ENCODE results near the gene ROR2. TPM values are rescaled to one million over a fixed set of nuclear protein-coding genes. Genes with fewer than 3 reads are reported as not detected.

The ROR2 gene
- total and polyA plus RNA-seq, 2 of the 8 experiments (the other 6 are each of a cell fraction or from before 2014, with no cell fraction given), result 2.7 to 4.3 TPM

DNA sequence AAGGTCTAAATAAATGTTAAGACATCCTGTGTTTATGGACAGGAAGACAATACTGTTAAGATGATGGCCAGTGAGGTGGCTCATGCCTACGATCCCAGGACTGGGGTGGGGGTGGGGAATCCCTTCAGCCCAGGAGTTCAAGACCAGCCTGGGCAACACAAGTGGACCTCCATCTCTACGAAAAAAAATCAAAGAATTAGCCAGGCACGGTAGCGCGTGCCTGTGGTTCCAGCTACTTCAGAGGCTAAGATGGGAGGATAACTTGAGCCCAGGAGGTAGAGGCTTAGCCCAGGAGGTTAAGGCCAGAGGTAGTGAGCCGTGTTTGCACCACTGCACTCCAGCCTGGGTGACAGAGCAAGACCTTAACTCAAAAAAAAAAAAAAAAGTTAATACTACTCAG is 5.3 kb downstream of the ROR2 start:
- Histone ChIP-seq H4K20me1 (replicated peaks in 1 of 2; ENCODE audit: control insufficient read depth in 1 of 2, insufficient read depth in 2 of 2, low read length in 2 of 2) (peaks cover 0 to 3% of the 10 kb centered on the region in 2 experiments), H2BK15ac (ENCODE audit: low read length) (no peak overlapping the region), H3K23ac (ENCODE audit: insufficient read length) (no peak overlapping the region), H3K79me2 (ENCODE audit: control insufficient read depth in 1 of 2, insufficient read depth in 2 of 2, low read length in 2 of 2) (no peaks in the 10 kb centered on the region), H3K4me2 (ENCODE audit: insufficient read depth in 1 of 2, low read depth in 2 of 2, low read length in 2 of 2) (peak overlapping the region in 1 of 2 experiments; percentile 17; a peak in 1 of 4 replicates), H2BK20ac (ENCODE audit: low read length) (no peak overlapping the region), H3K18ac (ENCODE audit: extremely low read depth, low read length) (no peak overlapping the region), H3K4ac (replicated peaks; ENCODE audit: insufficient read length, low read depth, low read length) (no peak overlapping the region), H3K4me1 (replicated peaks in 1 of 4; ENCODE audit: control insufficient read depth in 3 of 4, insufficient read depth in 4 of 4, low read length in 3 of 4) (peaks cover 0 to 14% (median 2%) of the 10 kb centered on the region in 4 experiments), H2BK120ac (replicated peaks; ENCODE audit: low read depth, low read length) (no peak overlapping the region), H3K27me3 (replicated peaks in 1 of 4; ENCODE audit: control insufficient read depth in 3 of 4, extremely low read depth in 1 of 4, insufficient read depth in 3 of 4, low read length in 3 of 4) (peaks cover 5 to 39% (median 28%) of the 10 kb centered on the region in 4 experiments), H2BK5ac (ENCODE audit: low read depth, low read length) (no peak overlapping the region), H4K91ac (replicated peaks; ENCODE audit: insufficient read length, low read length) (no peak overlapping the region), H4K8ac (ENCODE audit: extremely low read depth, insufficient read depth, low read length) (peak overlapping the region; percentile 71; the same call in 1 of the 2 replicates), H3K79me1 (ENCODE audit: low read depth, low read length) (peaks cover 2% of the 10 kb centered on the region; the same call in 1 of the 2 replicates), H2AFZ (ENCODE audit: low read length) (no peak overlapping the region), H3K4me3 (ENCODE audit: extremely low read depth in 1 of 4, insufficient read depth in 2 of 4, low read depth in 3 of 4, low read length in 4 of 4) (no peak overlapping the region), H3K9ac (replicated peaks in 1 of 4; ENCODE audit: extremely low read depth in 1 of 4, low read depth in 3 of 4, low read length in 3 of 4) (no peak overlapping the region), H3K23me2 (ENCODE audit: low read depth, low read length) (peaks cover 14% of the 10 kb centered on the region; the same call in 1 of the 2 replicates), H3K9me3 (ENCODE audit: insufficient read depth in 2 of 2, low read depth in 1 of 2, low read length in 1 of 2) (no peaks in the 10 kb centered on the region), H2BK12ac (ENCODE audit: low read depth, low read length) (no peak overlapping the region), H3K36me3 (ENCODE audit: control insufficient read depth in 2 of 4, insufficient read depth in 4 of 4, low read length in 3 of 4) (no peaks in the 10 kb centered on the region), H4K5ac (ENCODE audit: insufficient read length, low read depth, low read length) (no peak overlapping the region), H3K27ac (ENCODE audit: low read depth, low read length) (no peak overlapping the region), H2AK5ac (ENCODE audit: low read depth, low read length) (no peak overlapping the region), H3K56ac (replicated peaks; ENCODE audit: insufficient read length, low read depth, low read length) (no peak overlapping the region), H3K14ac (ENCODE audit: insufficient read length) (no peak overlapping the region)
- TF ChIP-seq, protein P1, sequence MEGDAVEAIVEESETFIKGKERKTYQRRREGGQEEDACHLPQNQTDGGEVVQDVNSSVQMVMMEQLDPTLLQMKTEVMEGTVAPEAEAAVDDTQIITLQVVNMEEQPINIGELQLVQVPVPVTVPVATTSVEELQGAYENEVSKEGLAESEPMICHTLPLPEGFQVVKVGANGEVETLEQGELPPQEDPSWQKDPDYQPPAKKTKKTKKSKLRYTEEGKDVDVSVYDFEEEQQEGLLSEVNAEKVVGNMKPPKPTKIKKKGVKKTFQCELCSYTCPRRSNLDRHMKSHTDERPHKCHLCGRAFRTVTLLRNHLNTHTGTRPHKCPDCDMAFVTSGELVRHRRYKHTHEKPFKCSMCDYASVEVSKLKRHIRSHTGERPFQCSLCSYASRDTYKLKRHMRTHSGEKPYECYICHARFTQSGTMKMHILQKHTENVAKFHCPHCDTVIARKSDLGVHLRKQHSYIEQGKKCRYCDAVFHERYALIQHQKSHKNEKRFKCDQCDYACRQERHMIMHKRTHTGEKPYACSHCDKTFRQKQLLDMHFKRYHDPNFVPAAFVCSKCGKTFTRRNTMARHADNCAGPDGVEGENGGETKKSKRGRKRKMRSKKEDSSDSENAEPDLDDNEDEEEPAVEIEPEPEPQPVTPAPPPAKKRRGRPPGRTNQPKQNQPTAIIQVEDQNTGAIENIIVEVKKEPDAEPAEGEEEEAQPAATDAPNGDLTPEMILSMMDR (IDR thresholded peaks at IDR 0.05; ENCODE audit: control extremely low read depth in 1 of 3, insufficient read depth in 1 of 3, low read depth in 1 of 3, low read length in 3 of 3), result no peak
- TF ChIP-seq SP4 (IDR thresholded peaks at IDR 0.05; ENCODE audit: low read length) (no peak), KDM1A (IDR thresholded peaks at IDR 0.05; ENCODE audit: borderline replicate concordance, low read length) (no peak)
- WGBS, 2 experiments (ENCODE audit: extremely low coverage in 1 of 2, insufficient coverage in 1 of 2, insufficient read length in 1 of 2, insufficient replicate concordance in 2 of 2, low coverage in 1 of 2, low lambda C conversion rate in 2 of 2, missing lambda C conversion rate in 1 of 2), result 91% methylated on average over 6 of the region's 6 CpGs; no CpG with 5 or more reads in 1 of the 2 experiments
- POLR2A ChIA-PET (ENCODE audit: partially characterized antibody), result interaction anchor here (1.2 kb wide), 1 partner anchor 60 kb away, joined by 3 read pairs; no protein-coding TSS in a partner anchor
- no peak for FAIRE-seq
- CTCF ChIA-PET (ENCODE audit: partially characterized antibody), result interaction anchor here (0.6 to 3.5 kb wide), 7 partner anchors 8 to 187 kb away, joined by 3 to 29 read pairs (median 9); no protein-coding TSS in a partner anchor
- DNase-seq (ENCODE audit: low read depth in 1 of 2, low spot score in 2 of 2), result no peak

Measured in H1 (cell line).